ENCODE data around the gene CTDSP2. TPM values are rescaled to one million over a fixed set of nuclear protein-coding genes. Genes with fewer than 3 reads are reported as not detected.
"Not testable (repeated sequence)": the region's sequence is repeated elsewhere in the genome, so short reads cannot be mapped to it uniquely, and the experiment has no call there.

CTDSP2 gene
- total RNA-seq, 4 donors from 2014 or later = 47.1 to 120 (median 71.7) TPM

DNA sequence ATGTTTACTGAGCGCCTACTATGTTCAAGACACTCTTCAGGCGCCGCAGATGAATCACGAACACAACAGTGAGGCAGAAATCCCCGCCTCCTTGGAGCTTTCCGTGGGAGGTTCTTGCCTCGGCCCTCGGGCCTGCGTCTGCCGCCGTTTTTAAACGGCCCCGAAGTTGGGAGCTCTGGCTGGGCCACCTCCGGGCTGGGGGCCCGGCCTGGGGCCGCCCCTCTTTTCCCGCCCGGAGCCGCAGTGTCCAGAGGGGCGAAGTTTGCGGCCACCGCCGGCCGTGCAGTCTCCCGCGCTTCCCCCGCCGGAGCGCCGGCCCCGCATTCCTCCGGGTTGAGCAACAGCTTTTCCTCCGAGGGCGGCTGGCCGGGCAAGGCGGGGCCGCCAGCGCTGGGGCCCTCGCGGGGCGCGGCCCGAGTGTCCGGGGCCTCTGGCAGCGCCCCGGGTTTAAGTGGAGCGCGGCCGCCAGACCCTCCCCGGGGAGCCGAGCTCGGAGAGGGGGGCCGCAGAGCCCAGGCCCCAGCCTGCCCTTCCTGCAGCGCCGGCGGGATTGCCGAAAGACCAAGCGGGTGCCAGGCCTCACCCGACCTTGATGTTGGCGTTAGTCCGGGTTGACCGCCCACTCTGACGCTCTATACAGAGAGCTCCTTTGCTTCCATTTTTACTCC lies 18.7 kb upstream of the CTDSP2 start:
- Histone ChIP-seq H3K9me3 (no peaks in the 10 kb centered on the region), H3K36me3 (no peaks in the 10 kb centered on the region), H3K4me1 (peaks cover 15 to 62% (median 16%) of the 10 kb centered on the region in 3 donors), H3K27ac (peak overlapping the region; percentile 89 to 94 (median 90)), H3K4me3 (peak overlapping the region; percentile 44 to 71 (median 61)), H3K27me3 (peaks cover 0 to under 1% (median 0%) of the 10 kb centered on the region in 4 donors)
- TF ChIP-seq, protein P1, sequence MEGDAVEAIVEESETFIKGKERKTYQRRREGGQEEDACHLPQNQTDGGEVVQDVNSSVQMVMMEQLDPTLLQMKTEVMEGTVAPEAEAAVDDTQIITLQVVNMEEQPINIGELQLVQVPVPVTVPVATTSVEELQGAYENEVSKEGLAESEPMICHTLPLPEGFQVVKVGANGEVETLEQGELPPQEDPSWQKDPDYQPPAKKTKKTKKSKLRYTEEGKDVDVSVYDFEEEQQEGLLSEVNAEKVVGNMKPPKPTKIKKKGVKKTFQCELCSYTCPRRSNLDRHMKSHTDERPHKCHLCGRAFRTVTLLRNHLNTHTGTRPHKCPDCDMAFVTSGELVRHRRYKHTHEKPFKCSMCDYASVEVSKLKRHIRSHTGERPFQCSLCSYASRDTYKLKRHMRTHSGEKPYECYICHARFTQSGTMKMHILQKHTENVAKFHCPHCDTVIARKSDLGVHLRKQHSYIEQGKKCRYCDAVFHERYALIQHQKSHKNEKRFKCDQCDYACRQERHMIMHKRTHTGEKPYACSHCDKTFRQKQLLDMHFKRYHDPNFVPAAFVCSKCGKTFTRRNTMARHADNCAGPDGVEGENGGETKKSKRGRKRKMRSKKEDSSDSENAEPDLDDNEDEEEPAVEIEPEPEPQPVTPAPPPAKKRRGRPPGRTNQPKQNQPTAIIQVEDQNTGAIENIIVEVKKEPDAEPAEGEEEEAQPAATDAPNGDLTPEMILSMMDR (IDR thresholded peaks at IDR 0.05) = peak in 1 of 6 experiments; percentile 7
- peak in 2 of 4 donors; percentile 66 to 77 for TF ChIP-seq POLR2A (IDR thresholded peaks at IDR 0.05)
- 0 to 1% methylated on average over 10 to 13 of the region's 63 CpGs for WGBS, 2 donors
- DNase-seq = no peak
- intact Hi-C loops (cut with DNase I) = no loop called here

DNA sequence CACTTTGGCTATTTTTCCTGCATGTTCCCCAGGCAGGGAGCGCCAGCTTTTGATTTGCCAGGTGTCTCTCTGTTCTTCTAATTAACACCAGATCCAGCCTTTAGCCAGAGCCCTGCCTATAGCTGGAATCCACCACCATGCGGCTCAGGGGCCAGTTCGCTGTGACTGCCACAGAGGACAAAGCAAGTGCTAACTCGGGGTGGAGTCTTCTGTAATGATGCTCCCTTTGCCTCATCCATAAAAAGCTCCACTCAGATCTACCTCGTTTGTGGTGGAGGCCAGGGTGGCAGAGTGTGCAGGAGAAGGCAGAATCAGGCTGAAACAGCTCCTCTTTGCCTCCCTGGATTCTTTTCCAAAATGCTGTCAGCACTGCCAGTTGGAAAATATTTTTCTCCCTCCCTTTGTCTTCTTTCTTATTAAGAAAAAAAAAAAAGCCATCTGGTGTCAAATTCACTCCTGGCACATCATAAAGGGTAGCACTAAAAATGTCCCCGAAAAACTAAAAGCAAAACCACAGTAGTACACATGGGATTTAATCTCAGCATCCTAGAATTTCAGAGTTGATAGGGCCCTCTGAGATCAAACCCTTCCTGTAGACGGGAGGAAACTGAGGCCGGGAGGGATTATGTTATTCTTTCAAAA lies 18.0 kb upstream of the CTDSP2 start:
- TF ChIP-seq, protein P1 (IDR thresholded peaks at IDR 0.05) = peak in 1 of 6 experiments; percentile 5
- TF ChIP-seq POLR2A (IDR thresholded peaks at IDR 0.05) = no peak

DNA sequence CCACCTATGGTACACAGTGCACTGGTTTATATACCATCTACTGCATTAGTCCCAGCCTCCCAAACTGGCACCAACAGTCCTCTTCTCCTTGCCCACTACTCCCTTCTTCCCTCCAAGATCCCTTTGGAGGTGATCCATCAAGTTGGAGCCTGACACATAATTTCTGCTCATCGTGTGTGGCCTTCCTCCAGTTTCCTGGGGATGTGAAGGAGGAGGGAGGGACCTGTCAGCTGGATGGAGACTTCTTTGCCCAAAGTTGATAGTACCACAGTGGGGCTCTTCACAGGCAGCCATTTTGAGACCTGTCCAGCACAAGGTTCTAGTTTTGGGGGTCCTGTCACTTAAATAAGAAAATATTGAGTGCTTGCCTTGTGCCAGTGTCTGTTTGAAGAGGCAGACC lies 17.1 kb upstream of the CTDSP2 start:
- 13 to 43% methylated on average over 1 of the region's 1 CpG for WGBS, 2 donors
- no peak overlapping the region for H3K4me3 ChIP-seq
- H3K36me3 ChIP-seq = no peaks in the 10 kb centered on the region
- H3K27me3 ChIP-seq = peaks cover 0 to 3% (median 0%) of the 10 kb centered on the region in 4 donors
- DNase-seq = no peak
- H3K9me3 ChIP-seq = no peaks in the 10 kb centered on the region
- TF ChIP-seq, protein P1 (IDR thresholded peaks at IDR 0.05) = no peak
- no peak for TF ChIP-seq POLR2A (IDR thresholded peaks at IDR 0.05)
- intact Hi-C loops (cut with DNase I) = no loop called here
- H3K4me1 ChIP-seq = peaks cover 14 to 48% (median 15%) of the 10 kb centered on the region in 3 donors
- peak overlapping the region in 3 of 4 donors; percentile 90 to 94 (median 91) for H3K27ac ChIP-seq

More for the DNA sequence above, 18.0 kb upstream of the CTDSP2 start:
- WGBS, 2 donors = 13 to 14% methylated on average over 5 to 8 of the region's 8 CpGs
- Histone ChIP-seq H3K36me3 (no peaks in the 10 kb centered on the region), H3K9me3 (no peaks in the 10 kb centered on the region), H3K4me1 (peaks cover 15 to 57% (median 16%) of the 10 kb centered on the region in 3 donors), H3K27me3 (peaks cover 0 to 3% (median 0%) of the 10 kb centered on the region in 4 donors), H3K27ac (peak overlapping the region; percentile 89 to 94 (median 90)), H3K4me3 (peak overlapping the region; percentile 44 to 71 (median 61))
- no peak for DNase-seq
- intact Hi-C loops (cut with DNase I) = no loop called here

DNA sequence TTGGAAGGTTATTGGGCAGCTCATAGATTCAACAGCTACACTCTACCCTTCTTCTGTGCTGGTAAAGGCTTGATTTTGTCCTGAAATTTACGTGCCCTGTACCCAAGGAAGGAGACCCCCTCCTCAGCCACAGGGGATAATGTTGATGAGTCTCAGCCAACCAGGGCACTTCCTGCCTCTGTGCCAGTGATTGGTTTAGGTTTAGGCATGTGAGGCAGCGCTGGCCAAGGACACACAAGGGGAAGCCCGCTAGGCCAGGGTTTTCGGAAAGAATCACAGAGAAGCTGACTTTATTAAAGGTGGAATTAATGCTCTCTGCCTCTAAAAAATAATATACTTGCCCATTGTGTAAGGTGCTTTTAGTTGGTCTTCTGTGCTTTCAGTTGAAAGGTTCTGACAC lies 15.4 kb upstream of the CTDSP2 start:
- intact Hi-C loops (cut with DNase I) = no loop called here
- H3K9me3 ChIP-seq = no peaks in the 10 kb centered on the region
- H3K4me1 ChIP-seq = peaks cover 8 to 42% (median 15%) of the 10 kb centered on the region in 3 donors
- DNase-seq = no peak
- no peak overlapping the region for H3K27ac ChIP-seq
- peaks cover 0 to 3% (median 0%) of the 10 kb centered on the region in 4 donors for H3K27me3 ChIP-seq
- H3K4me3 ChIP-seq = no peak overlapping the region
- no peak for TF ChIP-seq POLR2A (IDR thresholded peaks at IDR 0.05)
- TF ChIP-seq, protein P1 (IDR thresholded peaks at IDR 0.05) = no peak
- H3K36me3 ChIP-seq = no peaks in the 10 kb centered on the region
- WGBS, 2 donors = 84 to 88% methylated on average over 4 of the region's 4 CpGs

DNA sequence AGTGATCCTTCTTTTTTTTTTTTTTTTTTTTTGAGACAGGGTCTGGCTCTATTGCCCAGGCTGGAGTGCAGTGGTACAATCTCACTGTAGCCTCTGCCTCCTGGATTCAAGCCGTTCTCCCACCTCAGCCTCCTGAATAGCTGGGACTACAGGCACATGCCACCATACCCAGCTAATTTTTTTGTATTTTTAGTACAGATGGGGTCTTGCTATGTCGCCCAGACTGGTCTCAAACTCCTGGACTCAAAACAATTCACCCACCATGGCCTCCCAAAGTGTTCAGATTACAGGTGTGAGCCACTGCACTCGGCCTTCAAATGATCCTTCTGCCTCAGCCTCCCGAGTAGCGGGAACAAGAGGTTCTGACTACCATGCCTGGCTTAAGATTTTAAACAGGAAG lies 14.4 kb upstream of the CTDSP2 start:
- H3K9me3 ChIP-seq; H3K36me3 ChIP-seq; H3K4me3 ChIP-seq; DNase-seq; H3K27ac ChIP-seq; H3K27me3 ChIP-seq; intact Hi-C loops (cut with DNase I): not testable (repeated sequence)
- 89 to 93% methylated on average over 5 of the region's 5 CpGs for WGBS, 2 donors
- H3K4me1 ChIP-seq = peaks cover 8 to 36% (median 15%) of the 10 kb centered on the region in 3 donors
